LNCAP (cell line): ENCODE results near the gene SELENOS.

ENCODE experiments used
- CTCF ChIP-seq: fragments of 450-650 bp; IDR thresholded peaks from 2 replicates; pipeline ENCODE4 v1.5.1; 2017; ENCODE audit warnings: mild to moderate bottlenecking

The SELENOS gene

GRCh38 chr15:101228313-101228712, 49.0 kb downstream of the SELENOS start:
- no peak for TF ChIP-seq CTCF

GRCh38 chr15:101225658-101226057, 51.6 kb downstream of the SELENOS start:
- no peak for TF ChIP-seq CTCF
